HG02610 (cell line): ENCODE results near the gene SULT4A1.

ENCODE experiments used
- ATAC-seq: cut with Tn5 transposase; IDR thresholded peaks from one replicate; pipeline ENCODE4 v1.9.1; 2021; ENCODE audit warnings: mild to moderate bottlenecking, moderate library complexity; ENCODE audit not compliant: unreplicated experiment

SULT4A1 gene

GRCh38 chr22:43829904-43830851 is 32.1 kb downstream of the SULT4A1 start:
- no peak for ATAC-seq

- no peak for ATAC-seq
Measured at GRCh38 chr22:43828998-43829782, 33.1 kb downstream of the SULT4A1 start.

- ATAC-seq: no peak
Measured at GRCh38 chr22:43828725-43828997, 33.7 kb downstream of the SULT4A1 start.

GRCh38 chr22:43827926-43828724 is 34.2 kb downstream of the SULT4A1 start:
- ATAC-seq: no peak

- ATAC-seq: no peak
Measured at GRCh38 chr22:43827003-43827735, 35.1 kb downstream of the SULT4A1 start.

- ATAC-seq: no peak
Measured at GRCh38 chr22:43826142-43827002, 35.9 kb downstream of the SULT4A1 start.

GRCh38 chr22:43825651-43826050 is 36.7 kb downstream of the SULT4A1 start:
- no peak for ATAC-seq

- ATAC-seq: no peak
Measured at GRCh38 chr22:43824724-43825420, 37.4 kb downstream of the SULT4A1 start.

GRCh38 chr22:43823911-43824665 is 38.2 kb downstream of the SULT4A1 start:
- ATAC-seq: no peak

GRCh38 chr22:43823353-43823908 is 38.9 kb downstream of the SULT4A1 start:
- ATAC-seq: no peak

- ATAC-seq: no peak
Measured at GRCh38 chr22:43821606-43822425, 40.5 kb downstream of the SULT4A1 start.

GRCh38 chr22:43820651-43821305 is 41.5 kb downstream of the SULT4A1 start:
- ATAC-seq: no peak

GRCh38 chr22:43819931-43820640 is 42.2 kb downstream of the SULT4A1 start:
- no peak for ATAC-seq

- ATAC-seq: no peak
Measured at GRCh38 chr22:43819421-43819921, 42.8 kb downstream of the SULT4A1 start.

GRCh38 chr22:43818981-43819380 is 43.3 kb downstream of the SULT4A1 start:
- ATAC-seq: no peak

GRCh38 chr22:43817402-43817801 is 44.9 kb downstream of the SULT4A1 start:
- no peak for ATAC-seq
